Hepatocyte (in vitro differentiated cells): ENCODE measurements around the gene TPRKB. TPM values are rescaled to one million over a fixed set of nuclear protein-coding genes. Genes with fewer than 3 reads are reported as not detected.

ENCODE experiments used
- DNase-seq: peaks from one replicate; pipeline ENCODE4 v3.0.0-alpha.2; 2016; ENCODE audit warnings: low spot score
- H2AFZ ChIP-seq: fragments of 200-600 bp; sonication (generic); 2 replicates; pipeline ENCODE4 v1.6.0; 2016; ENCODE audit warnings: antibody characterized with exemption, mild to moderate bottlenecking
- H3K27ac ChIP-seq: fragments of 200-600 bp; sonication (generic); 2 replicates; pipeline ENCODE4 v1.5.1; 2016; ENCODE audit warnings: mild to moderate bottlenecking
- H3K27me3 ChIP-seq: fragments of 200-600 bp; sonication (generic); 2 replicates; pipeline ENCODE4 v1.6.1; 2016
- H3K36me3 ChIP-seq: fragments of 200-600 bp; sonication (generic); replicated peaks from 2 replicates; pipeline ENCODE4 v1.5.1; 2016; ENCODE audit warnings: low read depth; ENCODE audit not compliant: insufficient read depth
- H3K4me1 ChIP-seq: fragments of 200-600 bp; sonication (generic); 2 replicates; pipeline ENCODE4 v1.5.1; 2016; ENCODE audit warnings: mild to moderate bottlenecking, moderate library complexity; ENCODE audit not compliant: insufficient read depth
- H3K4me2 ChIP-seq: fragments of 200-600 bp; sonication (generic); 2 replicates; pipeline ENCODE4 v1.6.0; 2016
- H3K4me3 ChIP-seq: fragments of 200-600 bp; sonication (generic); 2 replicates; pipeline ENCODE4 v1.5.1; 2016; ENCODE audit warnings: mild to moderate bottlenecking
- H3K79me2 ChIP-seq: fragments of 200-600 bp; sonication (generic); 2 replicates; pipeline ENCODE4 v1.6.0; 2017; ENCODE audit warnings: mild to moderate bottlenecking
- H3K9me2 ChIP-seq: fragments of 200-600 bp; sonication (generic); replicated peaks from 2 replicates; pipeline ENCODE4 v1.6.0; 2017; ENCODE audit warnings: mild to moderate bottlenecking; ENCODE audit not compliant: insufficient read depth
- H3K9me3 ChIP-seq: fragments of 200-600 bp; sonication (generic); 2 replicates; pipeline ENCODE4 v1.5.1; 2016; ENCODE audit warnings: low read depth, mild to moderate bottlenecking
- H4K20me1 ChIP-seq: fragments of 200-600 bp; sonication (generic); 2 replicates; pipeline ENCODE4 v1.6.0; 2016; ENCODE audit warnings: mild to moderate bottlenecking; ENCODE audit not compliant: insufficient read depth, poor library complexity, severe bottlenecking
- EZH2 ChIP-seq: fragments of 200-600 bp; sonication (generic); IDR thresholded peaks from 2 replicates; pipeline ENCODE4 v1.6.1; 2016; ENCODE audit warnings: antibody characterized with exemption, mild to moderate bottlenecking, borderline replicate concordance
- EZH2phosphoT487 ChIP-seq: fragments of 200-600 bp; sonication (generic); IDR thresholded peaks from one replicate; pipeline ENCODE4 v1.6.1; 2018; ENCODE audit warnings: antibody characterized with exemption, mild to moderate bottlenecking, low read depth, moderate library complexity; ENCODE audit not compliant: unreplicated experiment, severe bottlenecking
- WGBS: methylation state at CpG from one replicate; pipeline ENCODE4 v1.1.6; 2016; ENCODE audit warnings: low lambda C conversion rate; ENCODE audit errors: missing lambda C conversion rate; 5-methylcytosine and 5-hydroxymethylcytosine counted together
- polyA plus RNA-seq: library from polyadenylated mRNA; unstranded; fragments of >200 nt; fragmentation: Nextera tagmentation; extraction: Ambion mirVana; gene quantifications from 2 replicates; pipeline ENCODE4 v1.2.1, GENCODE V29; 2016
- total RNA-seq: library from RNA; depleted of rRNA; stranded (reverse); fragments of >200 nt; gene quantifications from 2 replicates; pipeline ENCODE4 v1.2.3, GENCODE V29; 2014
- TF ChIP-seq, protein P1 (sequence below): fragments of 200-600 bp; sonication (generic); IDR thresholded peaks from 2 replicates; pipeline ENCODE4 v1.5.1; 2016; ENCODE audit warnings: antibody characterized with exemption, mild to moderate bottlenecking; ENCODE audit not compliant: poor library complexity

Gene TPRKB
- total and polyA plus RNA-seq, 2 experiments from 2014 or later = 37.2 to 68.2 TPM

GRCh38 chr2:73707636-73708035 is 29.5 kb downstream of the TPRKB start:
- no peaks in the 10 kb centered on the region for H3K27me3 ChIP-seq
- H3K4me1 ChIP-seq = peaks cover 7% of the 10 kb centered on the region

GRCh38 chr2:73707058-73707457 is 30.1 kb downstream of the TPRKB start:
- no peak for DNase-seq
- no peaks in the 10 kb centered on the region for H3K9me3 ChIP-seq

More at GRCh38 chr2:73707636-73708035, 29.5 kb downstream of the TPRKB start:
- DNase-seq = no peak
- H3K9me2 ChIP-seq = no peaks in the 10 kb centered on the region
- no peaks in the 10 kb centered on the region for H3K79me2 ChIP-seq
- H4K20me1 ChIP-seq = no peaks in the 10 kb centered on the region
- no peak overlapping the region for H3K4me2 ChIP-seq
- H3K9me3 ChIP-seq = no peaks in the 10 kb centered on the region
- H3K4me3 ChIP-seq = no peak overlapping the region
- no peak for TF ChIP-seq EZH2phosphoT487
- TF ChIP-seq EZH2 = no peak
- TF ChIP-seq, protein P1, sequence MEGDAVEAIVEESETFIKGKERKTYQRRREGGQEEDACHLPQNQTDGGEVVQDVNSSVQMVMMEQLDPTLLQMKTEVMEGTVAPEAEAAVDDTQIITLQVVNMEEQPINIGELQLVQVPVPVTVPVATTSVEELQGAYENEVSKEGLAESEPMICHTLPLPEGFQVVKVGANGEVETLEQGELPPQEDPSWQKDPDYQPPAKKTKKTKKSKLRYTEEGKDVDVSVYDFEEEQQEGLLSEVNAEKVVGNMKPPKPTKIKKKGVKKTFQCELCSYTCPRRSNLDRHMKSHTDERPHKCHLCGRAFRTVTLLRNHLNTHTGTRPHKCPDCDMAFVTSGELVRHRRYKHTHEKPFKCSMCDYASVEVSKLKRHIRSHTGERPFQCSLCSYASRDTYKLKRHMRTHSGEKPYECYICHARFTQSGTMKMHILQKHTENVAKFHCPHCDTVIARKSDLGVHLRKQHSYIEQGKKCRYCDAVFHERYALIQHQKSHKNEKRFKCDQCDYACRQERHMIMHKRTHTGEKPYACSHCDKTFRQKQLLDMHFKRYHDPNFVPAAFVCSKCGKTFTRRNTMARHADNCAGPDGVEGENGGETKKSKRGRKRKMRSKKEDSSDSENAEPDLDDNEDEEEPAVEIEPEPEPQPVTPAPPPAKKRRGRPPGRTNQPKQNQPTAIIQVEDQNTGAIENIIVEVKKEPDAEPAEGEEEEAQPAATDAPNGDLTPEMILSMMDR = no peak
- H2AFZ ChIP-seq = no peak overlapping the region
- no peaks in the 10 kb centered on the region for H3K36me3 ChIP-seq
- WGBS = 73% methylated on average over 3 of the region's 3 CpGs
- no peak overlapping the region for H3K27ac ChIP-seq

DNA sequence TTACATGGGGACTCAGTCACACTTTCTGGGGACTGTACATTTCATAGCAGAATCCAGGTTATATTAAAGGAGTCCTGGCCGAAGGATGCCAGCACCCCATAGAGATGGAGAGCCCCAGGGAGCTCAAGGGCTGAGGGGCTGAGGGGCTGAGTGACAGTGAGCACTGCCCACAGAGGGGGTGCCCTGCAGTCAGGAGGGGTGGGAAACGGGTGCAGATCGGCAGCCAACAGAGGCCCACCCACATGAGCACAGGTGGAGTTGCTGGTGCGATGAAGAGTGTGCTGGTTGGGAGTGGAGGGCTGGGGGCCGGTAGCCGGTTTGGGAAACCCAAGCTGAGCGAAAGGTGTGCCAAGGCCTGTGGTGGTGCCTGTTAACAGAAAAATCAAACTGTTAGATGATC is 32.1 kb downstream of the TPRKB start:
- WGBS = 91% methylated on average over 7 of the region's 7 CpGs
- Histone ChIP-seq H3K4me2 (no peak overlapping the region), H3K9me2 (no peaks in the 10 kb centered on the region), H3K27ac (no peak overlapping the region), H3K79me2 (no peaks in the 10 kb centered on the region), H3K4me3 (no peak overlapping the region), H3K36me3 (no peaks in the 10 kb centered on the region), H3K4me1 (peaks cover 14% of the 10 kb centered on the region), H4K20me1 (no peaks in the 10 kb centered on the region), H3K9me3 (no peaks in the 10 kb centered on the region), H3K27me3 (no peaks in the 10 kb centered on the region), H2AFZ (no peak overlapping the region)
- TF ChIP-seq EZH2phosphoT487 = no peak
- TF ChIP-seq, protein P1 = no peak
- TF ChIP-seq EZH2 = no peak
- DNase-seq = no peak

More at GRCh38 chr2:73707058-73707457, 30.1 kb downstream of the TPRKB start:
- Histone ChIP-seq H3K4me1 (peaks cover 11% of the 10 kb centered on the region), H4K20me1 (no peaks in the 10 kb centered on the region), H3K36me3 (no peaks in the 10 kb centered on the region), H3K9me2 (no peaks in the 10 kb centered on the region), H3K27ac (no peak overlapping the region), H3K4me3 (no peak overlapping the region), H3K27me3 (no peaks in the 10 kb centered on the region), H3K79me2 (no peaks in the 10 kb centered on the region), H3K4me2 (no peak overlapping the region), H2AFZ (no peak overlapping the region)
- TF ChIP-seq EZH2phosphoT487 (no peak), EZH2 (no peak)
- TF ChIP-seq, protein P1 = no peak
- WGBS = 25% methylated on average over 5 of the region's 5 CpGs

DNA sequence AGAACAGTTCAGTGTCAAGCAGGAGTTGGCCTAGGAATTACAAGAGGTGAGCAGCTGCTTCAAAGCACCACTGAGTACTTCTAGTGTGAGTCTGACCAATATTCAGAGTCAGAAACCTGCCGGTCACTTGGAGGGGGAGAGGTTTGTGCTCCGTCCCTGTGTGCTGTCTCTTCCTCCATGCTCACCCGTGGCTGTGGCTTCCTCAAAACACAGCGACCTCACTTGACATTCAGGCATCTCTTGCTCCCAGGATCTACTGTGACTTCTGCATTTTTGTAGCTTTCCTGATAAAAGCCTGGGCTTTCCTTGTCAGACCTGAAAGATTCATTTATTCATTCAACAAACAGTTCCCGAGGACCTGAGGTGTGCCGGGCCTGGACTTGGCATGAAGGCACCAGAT is 32.9 kb downstream of the TPRKB start:
- Histone ChIP-seq H4K20me1 (no peaks in the 10 kb centered on the region), H2AFZ (no peak overlapping the region), H3K27ac (no peak overlapping the region), H3K4me2 (no peak overlapping the region), H3K4me1 (peaks cover 17% of the 10 kb centered on the region), H3K9me3 (no peaks in the 10 kb centered on the region), H3K9me2 (no peaks in the 10 kb centered on the region), H3K4me3 (no peak overlapping the region), H3K27me3 (no peaks in the 10 kb centered on the region), H3K79me2 (no peaks in the 10 kb centered on the region), H3K36me3 (no peaks in the 10 kb centered on the region)
- TF ChIP-seq, protein P1 = no peak
- no peak for TF ChIP-seq EZH2phosphoT487
- TF ChIP-seq EZH2 = no peak
- DNase-seq = no peak
- WGBS = 85% methylated on average over 6 of the region's 6 CpGs
